Measurements from ENCODE around the gene RFX1.

The RFX1 gene

DNA sequence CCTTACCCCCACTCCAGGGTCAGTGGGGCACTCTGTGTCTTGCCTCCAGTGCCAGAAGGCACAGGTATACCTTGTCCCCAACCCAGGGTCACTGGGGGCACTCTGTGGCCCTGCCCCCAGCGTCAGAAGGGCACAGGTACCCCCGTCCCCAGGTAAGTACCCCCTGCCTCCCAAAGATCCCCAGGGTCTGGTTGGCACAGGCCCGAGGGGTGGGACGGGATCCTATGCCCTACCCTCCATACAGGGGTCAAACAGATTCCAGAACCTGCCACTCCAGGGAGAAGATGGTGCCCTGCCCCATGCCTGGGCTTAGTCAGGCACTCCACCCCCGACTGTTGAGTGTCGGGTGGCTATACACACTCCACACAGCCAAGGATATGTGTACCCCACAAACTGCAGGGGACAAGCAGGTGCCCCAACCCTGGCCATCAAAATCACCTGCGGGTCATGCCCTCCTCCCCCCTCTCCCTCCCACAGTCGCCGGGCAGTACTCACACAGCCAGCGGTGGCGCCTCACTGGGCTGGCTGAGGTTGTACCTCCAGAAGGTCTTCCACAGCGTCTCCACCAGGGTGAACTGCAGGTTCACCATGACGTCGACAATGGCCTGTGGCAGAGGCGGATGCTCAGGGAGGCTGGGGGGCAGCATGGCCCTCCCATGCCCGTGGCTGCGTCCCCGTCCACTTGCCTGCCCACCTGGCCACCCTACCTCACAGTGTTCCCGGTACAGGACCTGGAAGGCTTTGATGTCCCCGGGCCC is 40.0 kb downstream of the RFX1 start:
- H3K4me3 ChIP-seq (ENCODE audit: low read depth, low read length): no peak overlapping the region
- TF ChIP-seq CTCF (IDR thresholded peaks at IDR 0.05; ENCODE audit: low read depth, low read length): no peak

DNA sequence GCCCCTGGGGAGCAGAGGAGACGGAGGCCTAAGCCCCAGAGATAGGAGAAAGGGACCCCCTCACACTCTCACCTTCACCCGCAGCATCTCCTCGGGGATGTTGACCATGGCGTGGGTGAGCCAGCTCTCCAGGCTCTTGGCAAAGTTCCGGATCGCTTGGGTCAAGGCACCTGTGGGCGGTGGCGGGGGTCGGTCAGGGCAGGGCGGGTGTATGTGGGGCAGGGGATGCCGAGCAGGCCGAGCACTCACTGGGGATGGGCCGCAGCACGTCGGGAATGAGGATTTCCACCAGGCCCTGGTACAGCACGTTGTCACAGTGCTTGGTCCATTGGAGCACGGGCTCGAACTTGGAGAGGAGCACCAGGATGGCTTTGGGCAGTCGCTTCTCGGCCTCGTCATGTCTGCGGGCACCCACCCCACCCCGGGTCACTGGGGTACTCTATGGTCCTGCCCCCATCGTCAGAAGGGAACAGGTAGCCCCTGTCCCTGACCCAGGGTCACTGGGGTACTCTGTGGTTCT is 40.7 kb downstream of the RFX1 start:
- no peak overlapping the region for H3K4me3 ChIP-seq (ENCODE audit: low read depth, low read length)
- TF ChIP-seq CTCF (IDR thresholded peaks at IDR 0.05; ENCODE audit: low read depth, low read length): no peak

DNA sequence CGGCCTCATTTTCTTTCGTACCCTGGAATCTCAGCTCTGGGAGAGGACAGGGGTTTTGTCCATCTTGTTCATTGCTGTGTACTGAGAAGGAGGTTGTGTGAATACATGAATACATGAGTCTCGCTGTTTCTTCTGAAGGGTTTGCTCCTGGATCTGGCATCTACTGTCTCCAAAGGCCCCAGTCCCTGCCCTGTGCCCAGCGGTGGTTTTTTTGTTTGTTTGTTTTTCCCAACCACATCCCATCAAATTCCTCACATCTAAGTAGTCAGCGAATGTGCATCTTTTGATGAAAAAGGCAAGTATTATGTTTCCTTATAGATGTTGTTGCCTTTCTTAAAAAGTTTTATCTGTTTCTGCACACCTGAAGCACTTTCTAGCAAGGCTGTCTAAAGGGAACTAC is 41.3 kb downstream of the RFX1 start:
- no peak for TF ChIP-seq CTCF (IDR thresholded peaks at IDR 0.05; ENCODE audit: low read depth, low read length)
- H3K4me3 ChIP-seq (ENCODE audit: low read depth, low read length): no peak overlapping the region

DNA sequence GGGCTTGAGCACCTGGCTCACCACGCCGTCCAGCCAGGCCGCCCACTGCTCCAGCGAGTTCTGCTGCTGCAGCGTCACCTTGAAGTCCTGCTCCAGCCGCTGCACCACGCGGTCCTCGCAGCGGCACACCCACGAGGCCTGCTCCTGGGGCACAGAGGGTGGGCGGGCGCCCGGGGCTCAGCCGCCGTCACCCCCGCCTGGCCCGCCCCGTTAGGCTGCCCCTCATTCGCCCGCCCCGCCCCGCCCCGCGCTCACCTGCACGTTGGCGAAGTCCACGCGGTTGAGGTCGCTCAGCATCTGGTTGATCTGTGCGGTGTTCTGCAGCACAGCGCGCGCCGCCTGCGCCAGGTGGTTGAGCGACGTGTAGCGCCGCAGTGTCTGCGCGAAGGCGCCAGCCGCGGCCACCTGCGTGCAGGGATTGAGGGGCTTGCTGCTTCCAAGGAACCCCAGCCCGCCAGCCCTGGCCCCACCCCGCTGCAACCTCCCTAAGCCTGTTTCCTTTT is 42.5 kb downstream of the RFX1 start:
- TF ChIP-seq CTCF (IDR thresholded peaks at IDR 0.05; ENCODE audit: low read depth, low read length): no peak
- no peak overlapping the region for H3K4me3 ChIP-seq (ENCODE audit: low read depth, low read length)

DNA sequence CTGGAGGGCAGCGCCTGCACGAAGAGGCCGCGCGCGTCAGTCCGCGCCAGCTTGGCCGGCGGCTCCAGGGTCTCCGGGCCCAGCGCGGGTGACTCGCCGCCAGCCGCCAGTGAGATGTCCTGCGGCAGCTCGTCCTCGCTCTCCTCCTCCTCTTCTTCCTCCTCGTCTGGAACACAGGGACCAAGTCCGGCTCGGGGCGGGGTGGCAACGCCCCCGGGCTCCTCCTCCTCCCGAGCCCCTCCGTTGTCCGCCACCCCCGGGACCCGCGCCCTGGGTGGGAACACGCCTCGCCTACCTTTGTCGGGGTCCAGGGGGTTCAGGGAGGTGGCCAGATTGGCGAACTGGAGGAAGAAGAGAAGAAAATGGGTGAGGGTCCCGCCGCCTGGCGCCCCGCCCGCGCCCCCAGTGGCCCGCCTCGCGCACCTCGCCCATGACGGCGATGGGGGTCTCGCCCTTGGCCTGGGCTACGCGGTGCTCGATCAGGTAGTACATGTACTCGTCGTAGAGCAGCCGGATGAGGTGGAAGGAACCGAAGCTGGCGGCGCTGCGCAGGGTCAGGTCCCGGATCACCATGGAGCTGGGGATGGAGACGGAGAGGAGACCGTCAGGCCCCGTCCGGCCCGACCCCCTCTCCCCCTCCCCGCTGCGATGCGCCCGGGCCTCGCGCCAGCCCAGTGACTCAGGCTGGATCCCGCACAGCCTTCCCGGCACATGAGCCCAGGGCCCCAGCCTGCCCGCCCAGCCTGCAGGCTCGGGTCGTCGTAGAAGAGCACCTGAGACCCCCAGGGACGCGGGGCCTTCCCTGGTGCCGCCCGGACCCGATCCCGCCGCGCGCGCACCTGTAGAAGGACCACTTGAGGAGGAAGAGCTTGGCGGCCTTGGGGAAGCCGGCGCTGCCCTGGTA is 43.2 kb downstream of the RFX1 start:
- no peak overlapping the region for H3K4me3 ChIP-seq (ENCODE audit: low read depth, low read length)
- TF ChIP-seq CTCF (IDR thresholded peaks at IDR 0.05; ENCODE audit: low read depth, low read length): no peak

- no peak overlapping the region for H3K4me3 ChIP-seq (ENCODE audit: low read depth, low read length)
- no peak for TF ChIP-seq CTCF (IDR thresholded peaks at IDR 0.05; ENCODE audit: low read depth, low read length)
Measured at GRCh38 chr19:13961826-13962698, 44.1 kb downstream of the RFX1 start.

All from WI38 (cell line).